HG03575 (cell line): ENCODE results near the gene GPATCH8.
"Not testable (repeated sequence)": the region's sequence is repeated elsewhere in the genome, so short reads cannot be mapped to it uniquely, and the experiment has no call there.

Source experiments
- ATAC-seq: cut with Tn5 transposase; IDR thresholded peaks from one replicate; pipeline ENCODE4 v1.9.1; 2021; ENCODE audit not compliant: unreplicated experiment, insufficient number of reproducible peaks, low FRiP score; ENCODE audit errors: extremely low read depth

Gene GPATCH8

GRCh38 chr17:44503147-44504029 lies at the start of gene GPATCH8:
Gene GPATCH8, minus strand, starts transcription at chr17:44503406. Its CDS starts 36 bp downstream, at chr17:44503370.
- ATAC-seq, result no peak

DNA sequence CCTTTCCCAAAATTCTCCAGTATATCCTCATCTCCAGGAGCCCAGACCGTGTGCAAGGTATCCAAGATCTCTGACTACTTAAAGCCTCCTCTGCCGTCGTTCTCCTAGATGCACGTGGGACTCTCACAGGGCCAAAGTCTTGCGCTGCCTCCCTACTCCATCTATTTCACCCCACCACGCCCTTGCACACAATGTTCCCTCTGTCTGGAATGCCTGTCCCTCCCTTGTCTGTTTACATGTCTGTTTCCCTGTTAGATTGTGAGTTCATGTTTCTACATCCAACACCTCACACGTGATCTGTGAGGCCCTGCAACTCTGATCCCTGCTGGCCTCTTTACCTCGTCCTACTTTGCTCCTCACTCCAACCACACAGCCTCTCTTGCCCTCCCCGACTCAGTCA lies 49.2 kb upstream of the GPATCH8 start:
- ATAC-seq, result no peak

DNA sequence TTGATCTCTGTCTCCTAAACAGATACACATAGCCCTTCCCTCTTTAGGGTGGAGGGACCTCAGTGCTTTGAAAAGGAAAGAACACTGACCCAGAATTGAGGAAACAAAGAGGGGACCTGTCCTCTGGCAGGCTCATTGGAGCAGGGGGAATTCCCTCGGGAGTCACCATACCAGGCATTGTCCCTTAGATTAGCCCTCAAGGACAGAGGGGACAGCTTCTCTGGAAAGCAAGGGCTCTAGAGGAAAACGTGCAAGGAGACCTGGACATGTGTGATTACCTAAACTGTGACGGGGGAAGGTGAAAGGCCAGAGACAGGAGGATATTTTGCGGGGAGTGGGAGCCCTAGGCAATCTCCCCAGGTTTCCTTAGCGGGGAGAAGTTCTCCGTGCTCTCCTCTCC lies 46.5 kb upstream of the GPATCH8 start:
- no peak for ATAC-seq

DNA sequence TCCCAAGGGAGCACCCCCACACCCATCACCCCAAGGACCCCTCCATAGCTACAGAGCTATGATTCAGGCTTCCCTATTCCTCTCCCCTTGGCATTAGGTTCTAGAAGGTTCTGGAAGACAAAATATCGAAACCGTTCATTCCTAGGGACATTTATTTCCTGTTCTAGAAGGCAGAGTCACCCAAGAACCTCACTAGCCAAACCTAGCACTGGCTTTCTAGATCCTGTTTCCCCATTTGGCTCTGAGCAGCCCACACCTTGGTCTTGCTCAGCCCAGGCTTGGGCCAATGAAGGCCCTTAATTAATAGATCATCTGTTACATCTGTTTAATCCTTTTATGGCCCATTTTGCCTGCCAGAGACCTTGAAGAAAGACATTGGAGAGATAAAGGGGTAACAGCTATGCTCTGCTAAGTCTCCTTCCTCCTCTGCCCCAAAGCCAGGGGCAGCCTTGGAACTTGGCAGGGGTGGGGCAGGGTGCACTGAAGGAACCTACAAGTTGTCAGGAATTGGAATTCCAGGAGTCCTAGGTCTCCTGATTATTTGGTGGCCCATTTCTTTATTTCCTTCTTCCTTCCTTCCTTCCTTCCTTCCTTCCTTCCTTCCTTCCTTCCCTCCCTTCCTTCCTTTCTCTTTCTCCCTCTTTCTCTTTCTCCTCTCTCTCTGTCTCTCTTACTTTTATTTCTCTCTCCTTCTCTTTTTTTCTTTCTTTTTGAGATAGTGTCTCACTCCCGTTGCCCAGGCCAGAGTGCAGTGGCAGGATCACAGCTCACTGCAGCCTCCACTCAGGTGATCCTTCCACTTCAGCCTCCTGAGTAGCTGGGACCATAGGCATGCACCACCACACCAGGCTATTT lies 45.4 kb upstream of the GPATCH8 start:
- no peak for ATAC-seq

- ATAC-seq, result no peak
These were observed 44.5 kb upstream of the GPATCH8 start for GRCh38 chr17:44547625-44548267.

GRCh38 chr17:44546671-44547606 lies 43.7 kb upstream of the GPATCH8 start:
- no peak for ATAC-seq

- no peak for ATAC-seq
These were observed 40.8 kb upstream of the GPATCH8 start for GRCh38 chr17:44543905-44544523.

- no peak for ATAC-seq
These were observed 40.2 kb upstream of the GPATCH8 start for GRCh38 chr17:44543213-44543904.

- ATAC-seq, result no peak
These were observed 38.8 kb upstream of the GPATCH8 start for GRCh38 chr17:44541884-44542581.

DNA sequence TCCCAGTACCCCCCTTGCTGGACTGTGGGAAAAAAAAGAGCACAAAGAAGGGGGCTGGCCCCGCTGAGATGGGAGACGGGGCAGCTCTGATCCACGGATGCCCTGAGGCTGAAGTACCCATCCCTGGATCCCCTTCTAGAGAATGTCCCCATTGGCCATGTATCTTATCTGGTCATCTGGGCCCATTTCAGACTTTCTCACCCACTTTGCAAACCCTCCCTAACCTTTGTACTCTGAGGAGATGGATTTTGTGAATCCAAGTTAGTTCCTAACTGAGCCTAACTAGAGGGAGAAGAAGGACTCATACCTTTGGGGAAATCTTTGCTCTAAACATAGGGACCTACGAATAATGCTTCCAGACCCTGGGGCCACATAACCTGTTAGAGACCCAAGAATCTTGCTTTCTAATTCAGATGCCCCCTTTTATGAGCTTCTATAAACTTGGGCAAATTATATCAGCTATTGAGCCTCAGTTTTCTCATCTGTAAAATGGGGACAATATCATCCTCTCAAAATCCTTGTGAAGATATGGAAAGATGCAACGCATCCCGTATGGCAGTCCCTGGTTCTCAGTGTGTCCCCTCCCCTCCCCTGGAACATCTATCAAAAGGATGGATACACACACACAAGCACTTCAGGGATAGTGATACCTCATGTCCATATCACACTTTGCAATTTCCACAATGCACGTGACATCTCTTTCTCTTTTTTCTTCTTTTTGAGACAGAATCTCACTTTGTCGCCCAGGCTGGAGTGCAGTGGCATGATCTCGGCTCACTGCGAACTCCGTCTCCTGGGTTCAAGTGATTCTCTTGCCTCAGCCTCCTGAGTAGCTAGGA lies 37.3 kb upstream of the GPATCH8 start:
- no peak for ATAC-seq

GRCh38 chr17:44539673-44540072 lies 36.5 kb upstream of the GPATCH8 start:
- ATAC-seq, result no peak

DNA sequence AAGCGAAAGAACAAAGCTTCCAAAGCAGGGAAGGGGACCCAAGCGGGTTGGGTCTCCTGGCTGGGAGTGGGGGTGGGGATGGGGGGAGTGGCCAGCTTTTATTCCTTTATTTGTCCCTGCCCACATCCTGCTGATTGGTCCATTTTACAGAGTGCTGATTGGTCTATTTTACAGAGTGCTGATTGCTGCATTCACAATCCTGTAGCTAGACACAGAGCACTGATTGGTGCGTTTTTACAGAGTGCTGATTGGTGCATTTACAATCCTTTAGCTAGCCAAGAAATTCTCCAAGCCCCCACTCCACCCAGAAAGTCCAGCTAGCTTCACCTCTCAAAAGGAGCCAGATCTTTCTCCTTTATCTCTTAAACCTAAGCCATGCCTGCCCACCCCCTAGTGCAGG lies 34.7 kb upstream of the GPATCH8 start:
- not testable (repeated sequence) for ATAC-seq

DNA sequence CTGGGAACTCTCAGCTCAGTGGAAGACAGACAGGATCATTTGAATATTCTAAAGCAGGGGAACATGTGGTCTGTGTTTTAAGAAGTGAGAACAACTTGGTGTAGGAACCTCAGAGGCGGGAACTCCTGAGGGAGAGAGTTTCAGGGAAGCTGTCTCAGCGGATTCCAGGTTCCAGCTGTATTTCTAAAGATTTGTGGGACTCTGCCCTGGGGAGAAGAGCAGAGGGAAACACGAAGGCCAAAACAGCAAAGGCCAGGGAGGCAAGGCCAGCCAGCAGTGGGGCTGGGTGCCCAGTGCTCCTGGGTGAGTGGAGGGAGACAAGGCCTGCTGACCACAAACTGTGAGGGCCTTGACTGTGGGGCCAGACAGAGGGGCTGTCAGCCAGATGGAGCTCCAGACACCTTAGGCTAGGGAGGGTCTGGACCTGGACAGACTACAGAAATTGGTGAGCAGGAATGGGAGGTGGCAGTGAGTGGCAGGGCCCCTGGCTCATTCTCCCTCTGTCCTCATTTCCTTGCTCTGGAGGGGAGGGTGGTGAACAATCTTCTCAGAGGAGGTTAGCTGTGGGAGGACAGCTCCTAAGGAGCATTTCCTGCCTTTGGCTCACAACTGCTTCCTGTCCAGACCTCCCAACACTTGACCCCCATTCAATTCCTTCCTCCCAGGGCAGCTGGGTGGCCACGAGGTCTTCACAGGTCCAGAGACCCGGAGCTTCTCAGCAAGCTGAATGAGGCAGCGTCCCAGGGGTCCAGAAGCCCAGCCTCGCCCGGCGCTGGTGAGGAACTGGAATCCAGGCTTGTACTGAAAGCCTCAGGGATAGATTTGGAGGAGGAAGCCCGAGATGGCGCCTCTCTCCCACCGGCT lies 33.1 kb upstream of the GPATCH8 start:
- no peak for ATAC-seq

DNA sequence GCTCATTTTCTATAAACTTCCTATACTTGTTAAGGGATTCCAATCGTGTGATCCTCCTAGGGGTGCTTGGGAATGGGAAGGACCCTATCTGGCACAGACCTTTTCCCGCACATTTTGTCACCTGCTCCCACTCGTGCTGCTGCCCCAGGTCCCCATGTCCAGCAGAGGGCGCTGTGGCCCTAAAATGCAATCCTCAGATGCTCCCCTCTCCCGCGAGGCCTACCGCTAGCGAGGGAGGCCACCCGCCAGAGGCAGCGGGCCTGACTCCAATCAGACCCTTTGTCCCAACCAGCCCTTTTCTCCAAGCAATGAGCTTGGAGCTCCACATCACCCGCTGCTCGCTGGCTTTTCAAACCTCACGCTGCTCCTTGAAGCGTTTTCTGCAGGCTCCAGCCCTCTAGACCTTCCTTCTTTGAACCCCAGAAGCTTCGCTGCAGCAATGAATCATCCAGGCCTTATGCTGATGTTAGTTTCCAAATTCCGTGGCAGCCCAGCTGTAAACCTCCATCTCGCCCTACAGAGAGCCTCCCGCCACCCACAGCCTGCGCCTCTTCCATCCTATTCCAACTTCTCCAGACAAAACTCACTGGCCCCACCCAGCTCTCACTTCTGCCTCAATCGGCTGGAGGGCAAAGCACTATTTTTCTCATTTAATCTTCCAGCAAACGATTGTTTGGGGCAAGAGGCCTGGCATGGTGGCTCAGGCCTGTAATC lies 30.5 kb upstream of the GPATCH8 start:
- no peak for ATAC-seq
